VCaP (cell line): ENCODE results near the gene PPP2R5E.
A peak's percentile ranks its signal among the peaks of the same experiment; 100 is the strongest.

Experiments used
- H3K27ac ChIP-seq: fragments of 450-650 bp; 2 replicates; pipeline ENCODE4 v1.5.1; 2017
- CTCF ChIP-seq: fragments of 450-650 bp; conservative IDR thresholded peaks from 2 replicates; pipeline ENCODE4 v1.5.1; 2017; ENCODE audit warnings: mild to moderate bottlenecking, moderate library complexity

Gene PPP2R5E

GRCh38 chr14:63444588-63444987 is 98.6 kb downstream of the PPP2R5E start:
- H3K27ac ChIP-seq = no peak overlapping the region

DNA sequence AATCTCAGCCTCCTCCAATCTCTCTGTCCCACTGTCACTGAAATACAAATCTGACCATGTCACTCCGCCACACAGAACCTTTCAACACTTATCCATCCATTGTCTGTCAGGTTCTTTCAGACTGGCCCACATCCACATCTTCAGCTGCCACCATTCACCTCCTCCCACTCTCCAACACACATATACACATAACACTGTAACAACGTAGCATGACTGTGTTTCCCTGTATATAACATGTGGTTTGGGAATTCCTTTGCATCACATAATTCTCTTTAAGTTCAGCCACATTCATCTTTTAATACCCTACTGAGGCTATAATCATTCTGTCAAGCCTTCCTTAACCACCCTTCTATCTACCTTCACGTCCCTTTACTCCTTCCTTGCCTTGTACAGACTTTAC is 99.2 kb downstream of the PPP2R5E start:
- TF ChIP-seq CTCF = no peak
- H3K27ac ChIP-seq = no peak overlapping the region

More at GRCh38 chr14:63444588-63444987, 98.6 kb downstream of the PPP2R5E start:
- TF ChIP-seq CTCF = no peak

DNA sequence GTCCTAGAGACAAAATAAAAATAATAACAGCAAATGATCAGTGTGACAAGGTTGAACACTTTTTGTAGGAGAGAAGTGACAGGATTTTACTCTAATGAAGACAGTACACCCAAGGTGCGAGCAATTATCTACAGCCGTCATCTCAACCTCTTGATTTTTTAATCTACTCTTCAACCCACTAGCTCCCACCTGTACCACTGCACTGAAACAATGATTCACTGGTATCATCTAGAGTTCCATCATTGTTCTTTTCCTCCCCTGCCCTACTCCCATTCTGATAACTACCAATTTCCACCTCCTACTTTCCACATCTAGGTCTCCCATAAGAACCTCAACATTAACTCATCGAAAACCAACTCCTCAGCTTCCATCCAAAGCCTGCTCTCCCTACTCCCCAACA is 99.8 kb downstream of the PPP2R5E start:
- no peak overlapping the region for H3K27ac ChIP-seq
- no peak for TF ChIP-seq CTCF

- H3K27ac ChIP-seq = peak overlapping the region; percentile 77
- TF ChIP-seq CTCF = peak; percentile 18; the same call in 1 of the 2 replicates
Measured at GRCh38 chr14:63438065-63438757, 105.0 kb downstream of the PPP2R5E start.

- no peak for TF ChIP-seq CTCF
- peak overlapping the region; percentile 77 for H3K27ac ChIP-seq
Measured at GRCh38 chr14:63436286-63437098, 106.7 kb downstream of the PPP2R5E start.

DNA sequence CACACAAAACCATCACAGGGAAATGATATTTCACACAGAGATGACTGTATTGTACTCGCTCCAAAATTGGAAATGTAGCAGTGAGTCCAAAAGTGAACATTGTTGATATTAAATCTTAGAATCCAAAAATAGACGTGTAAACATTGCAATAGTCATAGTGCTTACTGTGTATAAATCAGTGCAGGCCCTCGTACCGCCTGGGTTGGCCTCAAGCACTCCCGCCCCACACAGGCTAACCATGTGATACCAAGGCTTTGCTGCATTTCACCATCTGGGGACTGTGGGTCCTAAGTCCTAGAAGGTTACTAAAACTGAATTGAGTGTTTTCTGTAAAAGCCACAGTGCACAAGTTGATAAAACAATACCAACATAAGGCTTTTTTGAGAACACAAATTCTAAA is 107.3 kb downstream of the PPP2R5E start:
- no peak for TF ChIP-seq CTCF
- H3K27ac ChIP-seq = peak overlapping the region; percentile 77

GRCh38 chr14:63435204-63435603 is 108.0 kb downstream of the PPP2R5E start:
- no peak for TF ChIP-seq CTCF
- peak overlapping the region; percentile 77 for H3K27ac ChIP-seq
